GM23338 (cell line): ENCODE results near the gene BRI3BP.

Experiments used
- CTCF ChIP-seq, 2 experiments: fragments of 200-600 bp in 1 of 2; sonication (generic) in 1 of 2; conservative IDR thresholded peaks; 2 replicates each; pipeline versions ENCODE4 v1.5.1 to v1.6.1; 2016 to 2017; ENCODE audit warnings: antibody characterized with exemption in 2 of 2, low read depth in 2 of 2, mild to moderate bottlenecking in 2 of 2, moderate library complexity in 1 of 2
- NANOG ChIP-seq: IDR thresholded peaks from 2 replicates; pipeline ENCODE4 v1.6.1; 2016; ENCODE audit warnings: antibody characterized with exemption, borderline replicate concordance
- REST ChIP-seq: IDR thresholded peaks from one replicate; pipeline ENCODE4 v1.6.1; 2018; ENCODE audit warnings: antibody characterized with exemption; ENCODE audit not compliant: unreplicated experiment

- TF ChIP-seq CTCF (conservative IDR thresholded peaks at IDR 0.05; ENCODE audit: low read depth in 2 of 2) (no peak), NANOG (no peak), REST (no peak)
These were observed 32.3 kb downstream of the BRI3BP start for GRCh38 chr12:125025606-125026235.
